ENCODE measurements around the gene PLPP3.

The PLPP3 gene

DNA sequence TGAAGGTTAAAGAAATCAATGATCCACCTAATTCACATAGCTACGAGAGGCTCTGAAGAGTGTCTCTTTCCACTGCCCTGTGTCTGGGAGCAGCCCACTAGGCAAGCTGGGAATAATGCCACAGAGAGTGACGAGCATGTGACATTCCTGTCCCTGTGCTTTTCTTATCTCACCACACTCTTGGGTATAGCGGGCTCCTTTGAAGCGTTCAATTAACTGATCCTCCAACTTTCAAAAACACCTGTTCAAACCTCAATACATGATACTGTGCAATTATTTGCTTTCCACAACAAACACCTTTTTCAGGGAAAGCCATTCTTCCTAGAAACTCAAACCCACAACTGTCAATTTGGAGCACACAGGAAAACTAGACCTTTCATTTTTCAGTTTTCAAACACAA is 43.4 kb downstream of the PLPP3 start:
- TF ChIP-seq SUZ12 (IDR thresholded peaks at IDR 0.05; ENCODE audit: extremely low read depth, insufficient read depth, insufficient read length) = no peak
- no peak for TF ChIP-seq YY1 (IDR thresholded peaks at IDR 0.05; ENCODE audit: insufficient read depth, insufficient read length)
- TF ChIP-seq ZNF274 (IDR thresholded peaks at IDR 0.05; ENCODE audit: low read depth, low read length) = no peak

DNA sequence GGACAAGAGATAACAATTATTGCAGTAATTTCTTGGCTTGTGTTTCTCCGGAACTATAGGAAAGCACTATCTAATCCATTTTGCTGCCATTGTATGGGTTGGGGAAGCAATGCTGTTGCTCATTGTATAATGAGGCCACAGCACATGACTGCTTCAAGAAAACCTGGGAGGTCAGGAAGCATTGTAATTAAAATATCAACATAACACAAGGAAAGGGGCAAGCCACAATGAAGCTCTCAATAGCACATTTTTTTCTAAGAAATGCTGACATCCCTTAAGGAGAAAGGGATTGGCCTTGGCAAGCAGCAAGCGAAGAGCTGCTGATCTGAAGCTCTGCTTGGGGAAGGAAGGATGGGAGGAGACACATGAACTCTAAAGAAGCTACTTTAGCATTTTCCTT is 44.0 kb downstream of the PLPP3 start:
- Histone ChIP-seq H3K4me1 (ENCODE audit: insufficient read depth, insufficient read length) (peaks cover 21% of the 10 kb centered on the region), H3K9ac (ENCODE audit: insufficient read length, low read depth) (no peak overlapping the region), H3K27me3 (ENCODE audit: insufficient read depth, insufficient read length) (no peaks in the 10 kb centered on the region), H3K9me3 (ENCODE audit: insufficient read depth, low read length) (peaks cover 4% of the 10 kb centered on the region; the same call in 1 of the 2 replicates), H3K4me3 (ENCODE audit: insufficient read length, low read depth) (no peak overlapping the region), H3K36me3 (ENCODE audit: insufficient read depth, insufficient read length, low read length) (peaks cover 55% of the 10 kb centered on the region)
- peak; percentile 91 for DNase-seq (ENCODE audit: low read depth, low spot score)
- TF ChIP-seq SUZ12 (IDR thresholded peaks at IDR 0.05; ENCODE audit: extremely low read depth, insufficient read depth, insufficient read length) (no peak), YY1 (IDR thresholded peaks at IDR 0.05; ENCODE audit: insufficient read depth, insufficient read length) (no peak), ZNF274 (IDR thresholded peaks at IDR 0.05; ENCODE audit: low read depth, low read length) (no peak)

More for the DNA sequence above, 43.4 kb downstream of the PLPP3 start:
- H3K4me1 ChIP-seq (ENCODE audit: insufficient read depth, insufficient read length) = peaks cover 21% of the 10 kb centered on the region
- H3K4me3 ChIP-seq (ENCODE audit: insufficient read length, low read depth) = no peak overlapping the region
- H3K9ac ChIP-seq (ENCODE audit: insufficient read length, low read depth) = peak overlapping the region; percentile 14
- H3K9me3 ChIP-seq (ENCODE audit: insufficient read depth, low read length) = peaks cover 7% of the 10 kb centered on the region; the same call in 1 of the 2 replicates
- peaks cover 52% of the 10 kb centered on the region for H3K36me3 ChIP-seq (ENCODE audit: insufficient read depth, insufficient read length, low read length)
- no peaks in the 10 kb centered on the region for H3K27me3 ChIP-seq (ENCODE audit: insufficient read depth, insufficient read length)
- DNase-seq (ENCODE audit: low read depth, low spot score) = no peak

DNA sequence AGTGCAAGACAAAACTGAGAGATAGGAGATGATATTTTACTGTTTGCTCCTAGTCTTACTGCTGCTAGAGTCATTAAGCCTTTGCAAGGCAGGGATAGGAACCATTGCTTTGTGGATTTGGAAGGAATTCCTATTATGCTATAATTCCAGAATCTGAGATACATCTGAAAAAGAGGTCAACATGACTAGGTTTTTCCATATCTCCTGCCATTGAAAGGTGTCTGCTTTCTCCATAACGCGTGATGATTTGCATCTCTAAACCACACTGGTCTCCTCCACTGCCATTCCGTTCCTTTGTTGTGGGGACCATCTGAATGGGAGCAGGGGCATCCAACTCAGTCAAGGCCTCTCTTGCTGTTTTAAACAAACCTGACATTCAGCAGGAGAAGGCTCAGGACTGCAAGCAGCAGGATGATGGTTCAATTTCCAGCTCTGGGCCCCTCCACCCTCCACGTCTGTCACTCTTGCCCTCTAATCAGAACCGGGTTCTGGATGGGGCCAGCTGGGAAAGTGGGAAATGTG is 45.2 kb downstream of the PLPP3 start:
- TF ChIP-seq SUZ12 (IDR thresholded peaks at IDR 0.05; ENCODE audit: extremely low read depth, insufficient read depth, insufficient read length) (no peak), ZNF274 (IDR thresholded peaks at IDR 0.05; ENCODE audit: low read depth, low read length) (no peak), YY1 (IDR thresholded peaks at IDR 0.05; ENCODE audit: insufficient read depth, insufficient read length) (no peak)
- Histone ChIP-seq H3K36me3 (ENCODE audit: insufficient read depth, insufficient read length, low read length) (peaks cover 61% of the 10 kb centered on the region), H3K4me3 (ENCODE audit: insufficient read length, low read depth) (no peak overlapping the region), H3K27me3 (ENCODE audit: insufficient read depth, insufficient read length) (no peaks in the 10 kb centered on the region), H3K4me1 (ENCODE audit: insufficient read depth, insufficient read length) (peaks cover 21% of the 10 kb centered on the region), H3K9ac (ENCODE audit: insufficient read length, low read depth) (no peak overlapping the region), H3K9me3 (ENCODE audit: insufficient read depth, low read length) (no peaks in the 10 kb centered on the region)
- no peak for DNase-seq (ENCODE audit: low read depth, low spot score)

DNA sequence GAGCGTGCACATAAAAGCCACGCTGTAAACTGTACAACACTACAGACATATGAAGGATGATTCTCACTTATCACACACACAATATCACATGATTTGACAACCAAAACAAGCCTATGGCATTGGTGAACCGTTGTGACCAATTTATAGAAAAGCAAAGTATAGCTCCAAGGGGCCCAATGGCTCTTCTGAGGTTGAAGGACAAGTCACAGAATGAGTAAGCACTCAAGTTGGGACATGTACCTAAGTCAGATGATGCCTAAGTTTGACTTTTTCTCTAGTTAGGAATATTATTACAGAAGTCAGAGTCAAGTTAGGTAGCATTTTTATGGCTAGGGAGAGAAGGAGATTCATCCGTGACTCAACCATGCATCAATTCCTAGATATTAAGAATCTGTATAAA is 45.7 kb downstream of the PLPP3 start:
- DNase-seq (ENCODE audit: low read depth, low spot score) = no peak
- Histone ChIP-seq H3K36me3 (ENCODE audit: insufficient read depth, insufficient read length, low read length) (peaks cover 62% of the 10 kb centered on the region), H3K4me1 (ENCODE audit: insufficient read depth, insufficient read length) (peaks cover 21% of the 10 kb centered on the region), H3K4me3 (ENCODE audit: insufficient read length, low read depth) (no peak overlapping the region), H3K9me3 (ENCODE audit: insufficient read depth, low read length) (no peaks in the 10 kb centered on the region), H3K9ac (ENCODE audit: insufficient read length, low read depth) (no peak overlapping the region), H3K27me3 (ENCODE audit: insufficient read depth, insufficient read length) (no peaks in the 10 kb centered on the region)
- no peak for TF ChIP-seq YY1 (IDR thresholded peaks at IDR 0.05; ENCODE audit: insufficient read depth, insufficient read length)
- TF ChIP-seq ZNF274 (IDR thresholded peaks at IDR 0.05; ENCODE audit: low read depth, low read length) = no peak
- TF ChIP-seq SUZ12 (IDR thresholded peaks at IDR 0.05; ENCODE audit: extremely low read depth, insufficient read depth, insufficient read length) = no peak

DNA sequence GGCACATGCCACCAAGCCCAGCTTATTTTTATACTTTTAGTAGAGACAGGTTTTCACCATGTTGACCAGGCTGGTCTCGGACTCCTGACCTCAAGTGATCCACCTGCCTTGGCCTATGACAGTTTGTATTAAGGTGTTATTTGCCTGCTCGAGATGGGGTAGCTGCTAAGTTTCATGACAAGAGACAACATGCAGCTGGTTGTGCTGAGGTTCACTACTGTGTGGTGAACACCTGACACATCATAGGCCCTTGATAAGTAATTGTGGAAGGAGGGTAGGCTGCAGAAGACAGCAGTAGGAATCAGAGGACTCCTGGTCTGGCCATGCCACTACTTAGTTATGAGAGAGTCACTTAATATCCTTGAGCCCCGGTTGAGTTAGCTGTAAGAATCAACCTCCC is 46.2 kb downstream of the PLPP3 start:
- TF ChIP-seq YY1 (IDR thresholded peaks at IDR 0.05; ENCODE audit: insufficient read depth, insufficient read length) (no peak), SUZ12 (IDR thresholded peaks at IDR 0.05; ENCODE audit: extremely low read depth, insufficient read depth, insufficient read length) (no peak), ZNF274 (IDR thresholded peaks at IDR 0.05; ENCODE audit: low read depth, low read length) (no peak)
- no peaks in the 10 kb centered on the region for H3K27me3 ChIP-seq (ENCODE audit: insufficient read depth, insufficient read length)
- H3K4me1 ChIP-seq (ENCODE audit: insufficient read depth, insufficient read length) = peaks cover 21% of the 10 kb centered on the region

DNA sequence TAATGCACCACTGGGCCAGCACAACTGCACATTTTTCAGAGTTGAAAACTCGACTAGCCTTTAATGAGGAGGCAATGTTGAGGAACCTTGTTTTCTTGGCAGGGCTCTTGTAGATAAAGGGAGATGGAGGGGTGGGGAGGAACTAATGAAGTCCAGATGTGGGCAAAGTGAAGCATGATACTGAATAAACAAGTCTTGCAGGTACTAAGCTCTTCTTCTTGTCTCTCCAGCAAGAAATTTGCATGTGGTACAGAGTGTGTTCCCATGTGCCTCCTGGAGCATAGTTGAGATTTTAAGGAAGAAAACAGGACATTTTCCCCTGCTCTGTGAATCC is 47.0 kb downstream of the PLPP3 start:
- TF ChIP-seq SUZ12 (IDR thresholded peaks at IDR 0.05; ENCODE audit: extremely low read depth, insufficient read depth, insufficient read length) (no peak), YY1 (IDR thresholded peaks at IDR 0.05; ENCODE audit: insufficient read depth, insufficient read length) (no peak), ZNF274 (IDR thresholded peaks at IDR 0.05; ENCODE audit: low read depth, low read length) (no peak)
- H3K9ac ChIP-seq (ENCODE audit: insufficient read length, low read depth) = no peak overlapping the region
- no peak for DNase-seq (ENCODE audit: low read depth, low spot score)
- no peak overlapping the region for H3K4me3 ChIP-seq (ENCODE audit: insufficient read length, low read depth)
- no peaks in the 10 kb centered on the region for H3K9me3 ChIP-seq (ENCODE audit: insufficient read depth, low read length)
- peaks cover 62% of the 10 kb centered on the region for H3K36me3 ChIP-seq (ENCODE audit: insufficient read depth, insufficient read length, low read length)
- H3K27me3 ChIP-seq (ENCODE audit: insufficient read depth, insufficient read length) = no peaks in the 10 kb centered on the region
- peaks cover 21% of the 10 kb centered on the region for H3K4me1 ChIP-seq (ENCODE audit: insufficient read depth, insufficient read length)

More for the DNA sequence above, 46.2 kb downstream of the PLPP3 start:
- Histone ChIP-seq H3K4me3 (ENCODE audit: insufficient read length, low read depth) (no peak overlapping the region), H3K9me3 (ENCODE audit: insufficient read depth, low read length) (no peaks in the 10 kb centered on the region), H3K9ac (ENCODE audit: insufficient read length, low read depth) (no peak overlapping the region), H3K36me3 (ENCODE audit: insufficient read depth, insufficient read length, low read length) (peaks cover 62% of the 10 kb centered on the region)
- no peak for DNase-seq (ENCODE audit: low read depth, low spot score)

DNA sequence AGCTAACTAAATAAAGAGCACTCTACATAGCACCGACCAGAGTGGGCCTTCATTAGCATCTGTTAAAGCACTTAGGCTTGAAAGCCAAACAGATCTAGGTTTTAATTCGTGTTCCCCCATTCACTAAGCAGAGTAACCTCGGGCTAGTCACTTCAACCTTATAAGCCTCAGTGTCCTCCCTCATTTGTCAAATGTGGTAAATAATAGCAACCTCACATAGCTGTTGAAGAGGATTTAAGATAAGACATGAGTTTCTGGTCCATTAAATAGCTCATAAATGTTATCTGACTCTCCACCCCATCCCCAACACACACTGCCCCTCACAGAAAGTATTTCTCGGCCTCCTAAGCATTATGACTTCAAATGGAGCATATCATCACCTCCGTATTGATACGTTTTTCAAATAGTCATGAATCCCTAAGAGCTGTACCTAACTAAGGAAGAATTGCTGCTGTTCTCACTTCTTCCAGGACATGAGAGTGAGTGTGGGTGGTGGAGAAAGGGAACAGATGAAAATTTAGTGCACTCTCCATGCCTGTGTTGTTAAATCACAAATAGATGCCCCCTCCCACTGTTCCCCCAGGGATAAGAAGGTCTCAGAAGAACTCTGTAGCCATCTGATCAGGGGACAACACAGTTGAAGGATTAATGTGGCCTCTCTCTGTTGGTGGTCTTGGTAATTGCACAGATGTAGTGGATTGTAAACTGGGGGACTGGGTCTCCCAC is 47.6 kb downstream of the PLPP3 start:
- DNase-seq (ENCODE audit: low read depth, low spot score) = no peak
- no peak overlapping the region for H3K4me3 ChIP-seq (ENCODE audit: insufficient read length, low read depth)
- H3K4me1 ChIP-seq (ENCODE audit: insufficient read depth, insufficient read length) = peaks cover 21% of the 10 kb centered on the region
- TF ChIP-seq ZNF274 (IDR thresholded peaks at IDR 0.05; ENCODE audit: low read depth, low read length) (no peak), SUZ12 (IDR thresholded peaks at IDR 0.05; ENCODE audit: extremely low read depth, insufficient read depth, insufficient read length) (no peak), YY1 (IDR thresholded peaks at IDR 0.05; ENCODE audit: insufficient read depth, insufficient read length) (no peak)
- H3K9me3 ChIP-seq (ENCODE audit: insufficient read depth, low read length) = no peaks in the 10 kb centered on the region
- no peak overlapping the region for H3K9ac ChIP-seq (ENCODE audit: insufficient read length, low read depth)
- peaks cover 60% of the 10 kb centered on the region for H3K36me3 ChIP-seq (ENCODE audit: insufficient read depth, insufficient read length, low read length)
- H3K27me3 ChIP-seq (ENCODE audit: insufficient read depth, insufficient read length) = no peaks in the 10 kb centered on the region

All from NT2/D1 (cell line).